HepG2 (cell line): ENCODE measurements around the gene ZNF211. TPM values are rescaled to one million over a fixed set of nuclear protein-coding genes. Genes with fewer than 3 reads are reported as not detected.
A peak's percentile ranks its signal among the peaks of the same experiment; 100 is the strongest.

ENCODE experiments used
- ARNT ChIP-seq: fragments of 450-650 bp; IDR thresholded peaks from 2 replicates; pipeline ENCODE4 v1.6.1; 2017
- E2F5 ChIP-seq: sonication (generic); formaldehyde crosslinking; conservative IDR thresholded peaks from 2 replicates; pipeline ENCODE4 v1.4.0; 2020; ENCODE audit warnings: missing genetic modification reagents
- GLMP ChIP-seq: sonication (generic); formaldehyde crosslinking; IDR thresholded peaks from 2 replicates; pipeline ENCODE4 v1.9.0; 2021; ENCODE audit warnings: missing genetic modification reagents, mild to moderate bottlenecking, borderline replicate concordance
- HNF4G ChIP-seq, 2 experiments: sonication (generic) in 1 of 2; formaldehyde crosslinking in 1 of 2; IDR thresholded peaks; 2 replicates each; pipeline versions ENCODE4 v1.4.0 to v1.6.1; 2011 to 2020; ENCODE audit warnings: borderline replicate concordance in 2 of 2, low read depth in 2 of 2, mild to moderate bottlenecking in 2 of 2, low read length in 1 of 2, missing genetic modification reagents in 1 of 2, moderate library complexity in 1 of 2
- HOXA3 ChIP-seq: sonication (generic); formaldehyde crosslinking; IDR thresholded peaks from 2 replicates; pipeline ENCODE4 v1.5.0; 2020; ENCODE audit warnings: missing genetic modification reagents
- KLF15 ChIP-seq: sonication (generic); formaldehyde crosslinking; IDR thresholded peaks from 2 replicates; pipeline ENCODE4 v1.8.1; 2023; ENCODE audit warnings: borderline replicate concordance, mild to moderate bottlenecking, inconsistent platforms, missing genetic modification reagents, mixed read lengths
- KLF6 ChIP-seq: IDR thresholded peaks from 2 replicates; pipeline ENCODE4 v1.8.0; 2016; ENCODE audit warnings: missing biosample characterization, missing genetic modification reagents
- MATR3 ChIP-seq: sonication (generic); formaldehyde crosslinking; IDR thresholded peaks from 2 replicates; pipeline ENCODE4 v1.4.0; 2020; ENCODE audit warnings: missing genetic modification reagents
- SP4 ChIP-seq: sonication (generic); formaldehyde crosslinking; IDR thresholded peaks from 2 replicates; pipeline ENCODE4 v1.8.1; 2023; ENCODE audit warnings: mild to moderate bottlenecking, missing genetic modification reagents
- ZBTB4 ChIP-seq: sonication (generic); formaldehyde crosslinking; IDR thresholded peaks from 2 replicates; pipeline ENCODE4 v1.4.0; 2020; ENCODE audit warnings: missing genetic modification reagents, mild to moderate bottlenecking, borderline replicate concordance
- ZFYVE20 ChIP-seq: sonication (generic); formaldehyde crosslinking; IDR thresholded peaks from 2 replicates; pipeline ENCODE4 v1.8.0; 2023; ENCODE audit warnings: low read depth, mild to moderate bottlenecking, moderate library complexity, missing genetic modification reagents, borderline replicate concordance
- ZNF18 ChIP-seq: sonication (generic); formaldehyde crosslinking; IDR thresholded peaks from 2 replicates; pipeline ENCODE4 v1.8.0; 2022; ENCODE audit warnings: mild to moderate bottlenecking, missing genetic modification reagents; ENCODE audit not compliant: insufficient replicate concordance
- ZNF180 ChIP-seq: sonication (generic); formaldehyde crosslinking; IDR thresholded peaks from 2 replicates; pipeline ENCODE4 v1.4.0; 2020; ENCODE audit warnings: low read depth, missing genetic modification reagents, borderline replicate concordance
- ZNF354B ChIP-seq: sonication (generic); formaldehyde crosslinking; IDR thresholded peaks from 2 replicates; pipeline ENCODE4 v1.8.0; 2022; ENCODE audit warnings: mild to moderate bottlenecking, missing genetic modification reagents
- ZNF572 ChIP-seq: sonication (generic); formaldehyde crosslinking; IDR thresholded peaks from 2 replicates; pipeline ENCODE4 v1.5.1; 2020; ENCODE audit warnings: mild to moderate bottlenecking, missing genetic modification reagents
- ZNF687 ChIP-seq: sonication (generic); formaldehyde crosslinking; IDR thresholded peaks from 2 replicates; pipeline ENCODE4 v1.5.1; 2020; ENCODE audit warnings: mild to moderate bottlenecking, missing genetic modification reagents, moderate library complexity
- ZSCAN21 ChIP-seq: sonication (generic); formaldehyde crosslinking; IDR thresholded peaks from 2 replicates; pipeline ENCODE4 v1.8.0; 2022; ENCODE audit warnings: mild to moderate bottlenecking, missing genetic modification reagents, moderate library complexity, borderline replicate concordance
- polyA plus RNA-seq, 8 experiments: library from polyadenylated mRNA; depleted of rRNA in 3 of 8; stranded (reverse) in 7 of 8; unstranded in 1 of 8; fragments of >200 nt; fragmentation: Illumina TruSeq in 4 of 8; extraction: Trizol in 4 of 8; gene quantifications; 2 replicates each; pipeline versions ENCODE4 v1.2.1 to v1.2.3, GENCODE V29; 2011 to 2016; ENCODE audit warnings: low read depth in 4 of 8, missing spikeins in 1 of 8, mixed read lengths in 1 of 8; ENCODE audit not compliant: insufficient read depth in 1 of 8
- total RNA-seq, 5 experiments: library from RNA; depleted of rRNA; stranded (reverse); fragments of >200 nt; fragmentation: Illumina TruSeq; extraction: Trizol; gene quantifications; 2 replicates each; pipeline ENCODE4 v1.2.3, GENCODE V29; 2016; ENCODE audit warnings: low read depth in 1 of 5

The ZNF211 gene
- total and polyA plus RNA-seq, 2 of the 13 experiments (the other 11 are each of a cell fraction or from before 2014, with no cell fraction given) = 9.9 to 11.2 TPM

GRCh38 chr19:57599761-57600383, 33.1 kb upstream of the ZNF211 start, which contains the start of gene ZNF530 (continued):
- TF ChIP-seq ZSCAN21 (CRISPR knock-in tag) (peak; percentile 70; the same call in 1 of the 2 replicates), GLMP (CRISPR knock-in tag) (no peak), ZFYVE20 (CRISPR knock-in tag) (no peak), KLF6 (CRISPR knock-in tag) (no peak), MATR3 (CRISPR knock-in tag) (no peak), ZNF180 (CRISPR knock-in tag) (no peak), ZNF687 (peak; percentile 73), ZNF18 (CRISPR knock-in tag) (no peak), ZBTB4 (CRISPR knock-in tag) (0 out of 2 replicates have a peak, but pooled peaks have one; percentile 38), ZNF354B (CRISPR knock-in tag) (no peak), HOXA3 (CRISPR knock-in tag) (peak; percentile 85), HNF4G (IDR thresholded peaks at IDR 0.05; ENCODE audit: borderline replicate concordance, low read depth, low read length) (no peak), HNF4G (CRISPR knock-in tag; IDR thresholded peaks at IDR 0.05; ENCODE audit: borderline replicate concordance, low read depth) (no peak), KLF15 (CRISPR knock-in tag) (no peak), ARNT (no peak), SP4 (CRISPR knock-in tag) (peak; percentile 54; the same call in 1 of the 2 replicates), E2F5 (CRISPR knock-in tag) (peak; percentile 87), ZNF572 (CRISPR knock-in tag) (no peak)
